CD4-positive, alpha-beta T cell (primary cell): Measurements from ENCODE around the gene NSL1. TPM values are rescaled to one million over a fixed set of nuclear protein-coding genes. Genes with fewer than 3 reads are reported as not detected.

Experiments
- ATAC-seq: fragments of 200-7000 bp; cut with Tn5 transposase; one replicate; pipeline ENCODE4 v1.10.0; 2022; ENCODE audit warnings: mild to moderate bottlenecking; ENCODE audit not compliant: poor library complexity
- CTCF ChIA-PET: fragments of 350-600 bp; sonication (Branson Sonifier 250); formaldehyde crosslinking; loops from one replicate; lab custom pipeline; 2021; ENCODE audit warnings: antibody characterized with exemption, inconsistent platforms; lab: Charles Lee
- POLR2A ChIA-PET: fragments of 350-600 bp; sonication (Branson Sonifier 250); formaldehyde crosslinking; loops from one replicate; lab custom pipeline; 2021; ENCODE audit warnings: antibody characterized with exemption, inconsistent platforms; lab: Charles Lee
- DNase-seq, 14 experiments: peaks; one replicate each; pipeline ENCODE4 v3.0.0-alpha.2; 2013 to 2020; ENCODE audit warnings: mixed read lengths in 2 of 14
- H3K27ac ChIP-seq, 2 donors: one replicate each; pipeline versions ENCODE4 v1.5.1 to v1.7.0; 2013; ENCODE audit warnings: low read length in 2 of 2, low read depth in 1 of 2, mild to moderate bottlenecking in 1 of 2
- H3K27me3 ChIP-seq, 2 experiments: 1 replicate in 1 of 2; 2 replicates in 1 of 2; pipeline versions ENCODE4 v1.6.1 to v1.7.0; 2013; ENCODE audit warnings: low read length in 2 of 2, control low read depth in 1 of 2, mild to moderate bottlenecking in 1 of 2, moderate library complexity in 1 of 2; ENCODE audit not compliant: insufficient read depth in 2 of 2, control insufficient read depth in 1 of 2
- H3K36me3 ChIP-seq: one replicate; pipeline ENCODE4 v1.6.1; 2013; ENCODE audit warnings: low read length, control low read depth; ENCODE audit not compliant: insufficient read depth
- H3K4me1 ChIP-seq: one replicate; pipeline ENCODE4 v1.6.1; 2013; ENCODE audit warnings: low read length, control low read depth; ENCODE audit not compliant: insufficient read depth
- H3K4me3 ChIP-seq: one replicate; pipeline ENCODE4 v1.5.1; 2013; ENCODE audit warnings: mild to moderate bottlenecking, low read length, moderate library complexity
- H3K9me3 ChIP-seq, 2 experiments: 1 replicate in 1 of 2; 2 replicates in 1 of 2; pipeline versions ENCODE4 v1.6.1 to v1.7.0; 2013; ENCODE audit warnings: low read length in 2 of 2, mild to moderate bottlenecking in 2 of 2, control low read depth in 1 of 2, moderate library complexity in 1 of 2; ENCODE audit not compliant: control insufficient read depth in 1 of 2, insufficient read depth in 1 of 2
- H3K27ac Mint-ChIP-seq: one replicate; pipeline ENCODE4 v1.8.0; 2020; ENCODE audit warnings: mixed read lengths
- H3K27me3 Mint-ChIP-seq: one replicate; pipeline ENCODE4 v1.8.0; 2021; ENCODE audit warnings: mixed read lengths
- H3K36me3 Mint-ChIP-seq: one replicate; pipeline ENCODE4 v1.8.0; 2021; ENCODE audit warnings: low read depth, mixed read lengths
- H3K4me1 Mint-ChIP-seq: one replicate; pipeline ENCODE4 v1.8.0; 2021; ENCODE audit warnings: low read depth, mixed read lengths
- H3K4me3 Mint-ChIP-seq: one replicate; pipeline ENCODE4 v1.8.0; 2020; ENCODE audit warnings: mild to moderate bottlenecking, mixed read lengths
- H3K9me3 Mint-ChIP-seq: one replicate; pipeline ENCODE4 v1.8.0; 2020; ENCODE audit warnings: mixed read lengths
- CTCF ChIP-seq: fragments of 200-600 bp; IDR thresholded peaks from one replicate; pipeline ENCODE4 v1.8.0; 2022; ENCODE audit warnings: antibody characterized with exemption, mild to moderate bottlenecking
- intact Hi-C, 2 experiments: fragments of 100-400 bp; cut with DNase I in 1 of 2; cut with micrococcal nuclease in 1 of 2; formaldehyde crosslinking; loops; one replicate each; pipeline versions ENCODE4 v1.15.1 to v1.9.0; 2023 to 2025; cut with DNase I, micrococcal nuclease
- total RNA-seq, 174 experiments: library from RNA in 2 of 174; stranded (reverse) in 2 of 174; gene quantifications; one replicate each; pipeline ENCODE4 v1.2.3 and lab custom pipeline; 2021 to 2026

NSL1 gene
- total RNA-seq, 2 experiments from 2014 or later = 14.1 to 15.7 TPM

DNA sequence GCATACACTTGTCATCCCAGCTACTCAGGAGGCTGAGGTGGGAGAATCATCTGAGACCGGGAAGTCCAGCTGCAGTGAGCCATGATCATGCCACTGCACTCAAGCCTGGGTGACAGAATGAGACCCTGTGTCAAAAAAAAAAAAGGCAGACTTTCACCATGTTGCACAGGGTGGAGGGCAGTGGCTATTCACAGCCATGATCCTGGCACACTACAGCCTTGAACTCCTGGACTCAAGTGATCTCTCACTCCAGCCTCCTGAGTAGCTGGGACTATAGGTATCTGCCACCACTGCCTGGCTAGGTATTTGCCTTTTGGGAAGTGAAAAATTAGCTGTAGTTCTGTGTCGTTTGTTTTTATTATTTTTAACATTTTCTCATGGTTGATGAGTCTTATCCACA is 36.8 kb upstream of the NSL1 start:
- ChIA-PET CTCF (no interaction called here), POLR2A (no interaction called here)
- peaks cover 13% of the 10 kb centered on the region for H3K9me3 Mint-ChIP-seq
- peaks cover 3% of the 10 kb centered on the region for H3K36me3 Mint-ChIP-seq
- Histone ChIP-seq H3K36me3 (no peaks in the 10 kb centered on the region), H3K4me3 (no peak overlapping the region), H3K4me1 (no peaks in the 10 kb centered on the region), H3K27me3 (no peaks in the 10 kb centered on the region), H3K9me3 (peaks cover 15 to 27% of the 10 kb centered on the region in 2 experiments), H3K27ac (no peak overlapping the region)
- no peaks in the 10 kb centered on the region for H3K27me3 Mint-ChIP-seq
- ATAC-seq = no peak
- DNase-seq = no peak
- no peak overlapping the region for H3K4me3 Mint-ChIP-seq
- H3K27ac Mint-ChIP-seq = no peak overlapping the region
- no peaks in the 10 kb centered on the region for H3K4me1 Mint-ChIP-seq
- intact Hi-C loops = no loop called here
- TF ChIP-seq CTCF = no peak

- Mint-ChIP-seq H3K4me3 (no peak overlapping the region), H3K27me3 (no peaks in the 10 kb centered on the region), H3K9me3 (peaks cover 13% of the 10 kb centered on the region), H3K27ac (no peak overlapping the region), H3K4me1 (no peaks in the 10 kb centered on the region), H3K36me3 (peaks cover 3% of the 10 kb centered on the region)
- ChIA-PET CTCF (no interaction called here), POLR2A (no interaction called here)
- no peak overlapping the region for H3K4me3 ChIP-seq
- DNase-seq (no peak), ATAC-seq (no peak)
- no peaks in the 10 kb centered on the region for H3K4me1 ChIP-seq
- peaks cover 15 to 27% of the 10 kb centered on the region in 2 experiments for H3K9me3 ChIP-seq
- TF ChIP-seq CTCF = no peak
- intact Hi-C loops = no loop called here
- no peaks in the 10 kb centered on the region for H3K27me3 ChIP-seq
- H3K27ac ChIP-seq = no peak overlapping the region
- H3K36me3 ChIP-seq = no peaks in the 10 kb centered on the region
Observed at GRCh38 chr1:212827831-212828278, 36.3 kb upstream of the NSL1 start.

DNA sequence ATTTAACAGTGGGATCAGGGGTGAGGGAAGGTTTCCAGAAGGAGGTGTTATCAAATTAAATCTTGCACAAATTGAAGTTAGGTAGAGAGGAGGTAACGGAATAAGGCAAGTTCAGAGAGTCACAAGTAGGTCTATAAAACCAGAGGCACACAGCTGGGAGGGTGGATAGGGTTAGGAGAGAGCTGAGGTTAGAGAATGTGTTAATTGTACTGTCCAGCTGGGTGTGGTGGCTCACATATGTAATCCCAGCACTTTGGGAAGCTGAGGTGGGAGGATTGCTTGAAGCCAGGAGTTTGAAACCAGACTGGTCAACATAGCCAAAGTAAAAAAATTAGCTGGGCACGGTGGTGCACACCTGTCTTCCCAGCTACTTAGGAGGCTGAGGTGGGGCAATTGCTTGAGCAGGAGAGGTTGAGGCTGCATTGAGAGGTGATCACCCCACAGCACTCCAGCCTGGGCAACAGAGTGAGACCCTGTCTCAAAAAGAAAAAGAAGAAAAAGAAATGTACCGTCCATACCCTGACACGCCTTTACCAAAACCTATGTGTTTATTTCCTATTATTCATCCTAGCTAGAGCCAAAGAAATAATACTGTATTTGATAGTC is 35.7 kb upstream of the NSL1 start:
- CTCF ChIA-PET = no interaction called here
- peaks cover 13% of the 10 kb centered on the region for H3K9me3 Mint-ChIP-seq
- H3K9me3 ChIP-seq = peaks cover 15 to 27% of the 10 kb centered on the region in 2 experiments
- ATAC-seq (no peak), DNase-seq (no peak)
- intact Hi-C loops = no loop called here
- no peak overlapping the region for H3K4me3 ChIP-seq
- no peak overlapping the region for H3K27ac Mint-ChIP-seq
- peaks cover 3% of the 10 kb centered on the region for H3K36me3 Mint-ChIP-seq
- H3K4me1 ChIP-seq = no peaks in the 10 kb centered on the region
- TF ChIP-seq CTCF = no peak
- H3K4me3 Mint-ChIP-seq = no peak overlapping the region
- no peaks in the 10 kb centered on the region for H3K27me3 ChIP-seq
- H3K27ac ChIP-seq = no peak overlapping the region
- no peaks in the 10 kb centered on the region for H3K4me1 Mint-ChIP-seq
- no peaks in the 10 kb centered on the region for H3K27me3 Mint-ChIP-seq
- H3K36me3 ChIP-seq = no peaks in the 10 kb centered on the region
- POLR2A ChIA-PET = no interaction called here
